PC-9 (cell line): ENCODE results near the gene P2RY8.

Experiments used
- EZH2 ChIP-seq: fragments of 200-600 bp; sonication (generic); IDR thresholded peaks from 2 replicates; pipeline ENCODE4 v1.8.0; 2017; ENCODE audit warnings: antibody characterized with exemption, low read depth
- TF ChIP-seq, protein P1 (sequence below): fragments of 200-600 bp; sonication (generic); conservative IDR thresholded peaks from 2 replicates; pipeline ENCODE4 v1.6.1; 2017; ENCODE audit warnings: mixed run types, antibody characterized with exemption, mild to moderate bottlenecking, moderate library complexity

DNA sequence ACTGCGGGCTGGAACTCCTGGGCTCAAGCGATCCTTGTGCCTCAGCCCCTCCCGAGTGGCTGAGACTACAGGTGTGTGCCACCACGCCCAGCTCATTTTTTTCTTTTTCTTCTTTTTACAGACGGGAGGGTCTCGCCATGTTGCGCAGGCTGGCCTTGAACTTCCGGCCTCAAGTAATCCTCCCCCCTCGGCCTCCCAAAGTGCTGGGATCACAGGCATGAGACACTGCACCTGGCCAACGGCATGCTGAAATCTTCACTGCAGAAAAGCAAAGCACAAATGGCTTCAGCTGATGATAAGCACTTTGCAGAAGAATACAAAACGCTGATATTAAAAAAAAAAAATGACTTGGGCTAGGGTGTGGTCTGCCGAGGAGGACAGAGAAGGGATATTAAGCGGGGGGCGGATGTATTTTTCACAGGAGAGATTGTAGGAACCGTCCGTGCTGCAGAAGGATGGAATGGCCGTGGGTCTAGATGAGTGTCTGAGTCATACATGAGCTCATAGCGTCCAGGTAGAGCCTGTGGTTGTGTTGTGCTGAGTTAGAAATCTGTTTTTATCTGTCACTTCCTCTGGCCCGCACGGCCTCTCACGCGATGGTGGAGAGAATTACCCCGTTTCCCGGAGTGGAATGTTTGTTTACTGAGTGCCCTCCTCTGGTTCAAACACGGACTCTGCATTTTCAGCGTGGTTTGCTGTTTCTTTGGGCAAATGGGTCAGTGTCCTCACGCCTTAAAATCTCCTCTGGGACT is 45.9 kb upstream of the P2RY8 start:
- TF ChIP-seq, protein P1, sequence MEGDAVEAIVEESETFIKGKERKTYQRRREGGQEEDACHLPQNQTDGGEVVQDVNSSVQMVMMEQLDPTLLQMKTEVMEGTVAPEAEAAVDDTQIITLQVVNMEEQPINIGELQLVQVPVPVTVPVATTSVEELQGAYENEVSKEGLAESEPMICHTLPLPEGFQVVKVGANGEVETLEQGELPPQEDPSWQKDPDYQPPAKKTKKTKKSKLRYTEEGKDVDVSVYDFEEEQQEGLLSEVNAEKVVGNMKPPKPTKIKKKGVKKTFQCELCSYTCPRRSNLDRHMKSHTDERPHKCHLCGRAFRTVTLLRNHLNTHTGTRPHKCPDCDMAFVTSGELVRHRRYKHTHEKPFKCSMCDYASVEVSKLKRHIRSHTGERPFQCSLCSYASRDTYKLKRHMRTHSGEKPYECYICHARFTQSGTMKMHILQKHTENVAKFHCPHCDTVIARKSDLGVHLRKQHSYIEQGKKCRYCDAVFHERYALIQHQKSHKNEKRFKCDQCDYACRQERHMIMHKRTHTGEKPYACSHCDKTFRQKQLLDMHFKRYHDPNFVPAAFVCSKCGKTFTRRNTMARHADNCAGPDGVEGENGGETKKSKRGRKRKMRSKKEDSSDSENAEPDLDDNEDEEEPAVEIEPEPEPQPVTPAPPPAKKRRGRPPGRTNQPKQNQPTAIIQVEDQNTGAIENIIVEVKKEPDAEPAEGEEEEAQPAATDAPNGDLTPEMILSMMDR: no peak
- no peak for TF ChIP-seq EZH2
